ENCODE results near the gene COL4A3. TPM values are rescaled to one million over a fixed set of nuclear protein-coding genes. Genes with fewer than 3 reads are reported as not detected.

Gene COL4A3
- total and polyA plus RNA-seq, 8 donors, result under 0.01 to 2.9 (median 0.90) TPM

- Histone ChIP-seq H3K27me3 (no peaks in the 10 kb centered on the region), H3K4me3 (no peak overlapping the region), H3K9me3 (no peaks in the 10 kb centered on the region), H3K27ac (no peak overlapping the region), H3K4me1 (peaks cover 5 to 32% (median 20%) of the 10 kb centered on the region in 4 donors), H3K36me3 (peaks cover 0 to 4% (median 0%) of the 10 kb centered on the region in 4 donors)
- DNase-seq, result no peak
- intact Hi-C loops (cut with DNase I; ENCODE audit: low total_unique reads), result no loop called here
- WGBS, 5 donors, result 95 to 99% (median 97%) methylated on average over 4 of the region's 4 CpGs
- TF ChIP-seq CTCF (IDR thresholded peaks at IDR 0.05), result no peak
- no peak for TF ChIP-seq POLR2A (IDR thresholded peaks at IDR 0.05)
- no peak for TF ChIP-seq POLR2AphosphoS5 (IDR thresholded peaks at IDR 0.05)
- TF ChIP-seq EP300 (IDR thresholded peaks at IDR 0.05), result no peak
Measured at GRCh38 chr2:227323818-227324217, 159.4 kb downstream of the COL4A3 start.

- 8 to 18% (median 12%) methylated on average over 6 of the region's 6 CpGs for WGBS, 5 donors
- H3K27ac ChIP-seq, result peak overlapping the region; percentile 32 to 96 (median 92)
- no peak for TF ChIP-seq EP300 (IDR thresholded peaks at IDR 0.05)
- no peak for TF ChIP-seq CTCF (IDR thresholded peaks at IDR 0.05)
- TF ChIP-seq POLR2A (IDR thresholded peaks at IDR 0.05), result no peak
- no peak for TF ChIP-seq POLR2AphosphoS5 (IDR thresholded peaks at IDR 0.05)
Measured at GRCh38 chr2:227324642-227324994, 160.2 kb downstream of the COL4A3 start.

GRCh38 chr2:227324995-227325838 lies 160.8 kb downstream of the COL4A3 start, which contains the start of gene MFF:
Gene MFF, plus strand, starts transcription at chr2:227325251. Its CDS starts 5,415 bp downstream, at chr2:227330666.
- peak; percentile 94 to 98 for DNase-seq
- Histone ChIP-seq H3K9me3 (no peaks in the 10 kb centered on the region), H3K4me1 (peaks cover 5 to 32% (median 20%) of the 10 kb centered on the region in 4 donors), H3K27me3 (no peaks in the 10 kb centered on the region), H3K27ac (peak within 1 kb of the TSS; percentile 83 to 96 (median 92)), H3K4me3 (peak within 1 kb of the TSS; percentile 83 to 94 (median 89)), H3K36me3 (peaks cover 0 to 16% (median 5%) of the 10 kb centered on the region in 4 donors)
- intact Hi-C loops (cut with DNase I; ENCODE audit: low total_unique reads), result no loop called here
- 0 to 7% (median 0%) methylated on average over 24 to 67 of the region's 67 CpGs for WGBS, 5 donors
- TF ChIP-seq POLR2AphosphoS5 (IDR thresholded peaks at IDR 0.05), result peak; percentile 94 to 99 (median 96)
- no peak for TF ChIP-seq CTCF (IDR thresholded peaks at IDR 0.05)
- TF ChIP-seq POLR2A (IDR thresholded peaks at IDR 0.05), result peak in 1 of 4 donors; percentile 48
- TF ChIP-seq EP300 (IDR thresholded peaks at IDR 0.05), result no peak

More at GRCh38 chr2:227324642-227324994, 160.2 kb downstream of the COL4A3 start:
- no peak for DNase-seq
- intact Hi-C loops (cut with DNase I; ENCODE audit: low total_unique reads), result no loop called here
- Histone ChIP-seq H3K36me3 (peaks cover 0 to 12% (median 1%) of the 10 kb centered on the region in 4 donors), H3K4me3 (peak overlapping the region; percentile 83 to 94 (median 89)), H3K4me1 (peaks cover 5 to 32% (median 20%) of the 10 kb centered on the region in 4 donors), H3K27me3 (no peaks in the 10 kb centered on the region), H3K9me3 (no peaks in the 10 kb centered on the region)

- DNase-seq, result peak; percentile 52 to 70
- Histone ChIP-seq H3K27me3 (no peaks in the 10 kb centered on the region), H3K4me3 (peak overlapping the region; percentile 83 to 94 (median 89)), H3K4me1 (peaks cover 5 to 32% (median 20%) of the 10 kb centered on the region in 4 donors), H3K9me3 (no peaks in the 10 kb centered on the region), H3K36me3 (peaks cover 0 to 22% (median 11%) of the 10 kb centered on the region in 4 donors), H3K27ac (peak overlapping the region; percentile 83 to 96 (median 92))
- WGBS, 5 donors, result 0 to 2% (median 0%) methylated on average over 13 of the region's 13 CpGs
- TF ChIP-seq POLR2A (IDR thresholded peaks at IDR 0.05) (no peak), EP300 (IDR thresholded peaks at IDR 0.05) (no peak), CTCF (IDR thresholded peaks at IDR 0.05) (no peak), POLR2AphosphoS5 (IDR thresholded peaks at IDR 0.05) (no peak)
- intact Hi-C loops (cut with DNase I; ENCODE audit: low total_unique reads), result no loop called here
Measured at GRCh38 chr2:227325839-227326195, 161.4 kb downstream of the COL4A3 start.

Measured in stomach (tissue), 9 donors.